Hematopoietic multipotent progenitor cell treated with erythropoietin and hydrocortisone succinate and interleukin-3 and kit ligand, for 8 days (in vitro differentiated cells): Measurements from ENCODE around the gene ABCB6.

ENCODE experiments used
- DNase-seq: peaks from one replicate; pipeline ENCODE4 v3.0.0-alpha.2; 2015

ABCB6 gene

DNA sequence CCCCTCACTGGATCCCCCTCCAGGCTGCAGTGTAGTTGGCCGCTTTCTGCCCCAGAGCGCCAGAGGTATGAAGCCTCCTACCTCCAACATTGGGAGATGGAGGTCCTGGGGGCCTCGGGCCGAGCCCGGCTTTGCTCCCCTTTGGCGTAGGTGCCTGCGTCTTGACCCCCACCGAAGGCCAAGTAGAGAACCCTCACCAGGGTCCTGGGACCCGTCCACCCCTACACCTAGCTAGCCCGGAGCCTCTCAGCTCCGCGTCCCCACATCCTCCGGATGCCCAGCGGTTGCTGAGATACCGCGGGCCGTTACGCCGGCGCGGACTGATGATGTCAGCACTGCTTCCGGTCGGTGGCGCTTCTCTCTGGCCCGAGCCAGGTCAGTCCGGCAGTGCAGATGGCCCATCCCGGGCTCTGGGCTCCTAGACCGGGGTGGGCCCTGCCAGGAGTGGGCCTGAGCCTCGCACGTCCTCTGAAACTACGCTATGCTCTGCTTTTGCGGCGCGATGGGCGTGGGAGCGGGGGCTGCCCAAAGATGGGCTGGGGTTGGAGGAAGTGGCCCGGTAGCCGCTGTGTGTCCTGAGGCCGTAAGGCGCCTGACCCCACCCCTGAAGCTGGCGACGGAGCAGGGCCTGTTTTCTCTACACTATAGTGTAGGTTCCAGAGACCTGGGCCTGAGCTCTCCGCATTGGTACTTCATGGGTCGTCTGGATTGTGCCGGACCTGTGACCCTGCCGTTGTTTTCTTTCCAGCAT lies 26.6 kb upstream of the ABCB6 start, which contains the start of the genes GLB1L and STK16:
Gene GLB1L, minus strand, starts transcription at position 297 of the 751 bp plus-strand sequence. CDS start 1,871 bp downstream, outside the sequence.
Gene STK16, plus strand, starts transcription at position 332 of the 751 bp plus-strand sequence. CDS start 521 bp downstream, outside the sequence.
- peak; percentile 89 for DNase-seq

DNA sequence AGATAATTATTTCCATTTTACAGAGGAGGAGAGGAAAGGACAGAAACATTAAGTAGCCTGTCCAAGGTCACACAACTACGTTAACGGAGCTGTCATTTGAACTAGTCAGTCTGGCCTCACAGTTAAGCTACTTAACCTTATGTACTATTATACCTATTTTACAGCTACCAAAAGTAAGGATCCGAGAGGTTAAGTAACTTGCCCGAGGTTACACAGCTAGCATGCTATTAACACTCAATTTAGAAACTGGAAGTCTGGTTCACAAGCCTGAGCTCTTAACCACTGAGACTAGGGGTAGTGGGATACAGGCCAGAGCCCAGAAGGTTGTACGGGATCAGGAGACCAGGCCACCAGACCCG lies 26.0 kb upstream of the ABCB6 start:
- DNase-seq, result no peak

DNA sequence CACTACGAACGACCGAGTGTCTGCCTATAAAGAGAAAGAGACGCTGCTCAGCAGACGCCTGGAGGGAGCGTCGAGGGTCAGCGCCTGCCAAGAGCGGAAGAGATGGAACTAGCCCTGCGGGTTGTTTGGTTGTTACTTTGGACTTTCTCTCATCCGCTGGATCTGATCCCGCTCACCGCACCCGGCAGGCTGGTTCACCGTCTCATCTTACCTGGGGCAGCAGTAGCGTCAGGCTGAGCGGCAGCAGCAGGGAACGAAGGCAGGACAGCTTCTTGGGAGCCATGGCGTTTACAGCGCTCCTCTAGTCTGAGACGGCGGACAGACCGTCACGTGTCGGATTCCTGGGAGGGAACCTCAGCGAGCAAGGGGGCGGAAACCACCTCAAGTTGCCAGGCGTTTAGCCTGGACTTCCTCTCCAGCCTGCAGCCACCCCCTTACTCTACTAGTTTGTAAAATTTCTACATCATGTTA lies 24.6 kb upstream of the ABCB6 start:
- DNase-seq, result peak; percentile 21

DNA sequence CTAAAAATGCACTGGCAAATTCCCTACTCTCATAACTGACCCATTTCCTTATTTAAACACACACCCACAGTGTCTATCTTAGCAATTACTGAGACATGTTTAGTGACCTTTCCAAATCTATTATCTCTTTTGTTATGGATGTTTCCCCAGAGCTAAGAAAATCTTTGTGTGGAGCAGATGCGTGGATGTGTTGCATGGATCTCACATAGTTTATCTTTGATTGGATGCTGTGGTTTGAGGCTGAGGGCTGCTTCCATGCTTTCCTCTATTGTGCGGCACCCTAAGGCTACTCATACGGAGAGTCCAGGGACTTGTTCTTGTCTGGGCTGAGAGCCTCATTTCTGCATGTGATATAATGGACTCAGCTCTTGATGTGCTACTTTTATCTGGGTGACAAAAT lies 15.6 kb upstream of the ABCB6 start:
- DNase-seq, result no peak

DNA sequence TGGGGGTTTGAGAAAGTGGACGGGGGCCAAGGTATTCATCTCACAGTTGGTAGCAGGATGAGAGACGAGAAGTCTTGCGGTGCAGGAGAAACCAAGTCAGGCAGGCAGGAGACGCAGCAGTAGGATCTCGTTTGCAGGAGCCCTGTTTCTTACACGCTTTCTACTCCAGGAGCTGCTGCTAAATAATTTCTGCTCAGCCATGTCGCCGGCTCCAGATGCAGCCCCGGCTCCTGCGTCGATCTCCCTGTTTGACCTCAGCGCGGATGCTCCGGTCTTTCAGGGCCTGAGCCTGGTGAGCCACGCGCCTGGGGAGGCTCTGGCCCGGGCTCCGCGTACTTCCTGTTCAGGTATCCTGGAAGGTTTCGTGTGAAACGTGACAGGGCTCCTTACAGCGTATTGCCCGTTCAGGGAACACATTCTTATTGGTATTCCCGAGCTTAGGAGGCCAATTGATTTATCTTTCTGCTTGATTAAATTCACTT lies 11.3 kb upstream of the ABCB6 start:
- peak; percentile 53 for DNase-seq

DNA sequence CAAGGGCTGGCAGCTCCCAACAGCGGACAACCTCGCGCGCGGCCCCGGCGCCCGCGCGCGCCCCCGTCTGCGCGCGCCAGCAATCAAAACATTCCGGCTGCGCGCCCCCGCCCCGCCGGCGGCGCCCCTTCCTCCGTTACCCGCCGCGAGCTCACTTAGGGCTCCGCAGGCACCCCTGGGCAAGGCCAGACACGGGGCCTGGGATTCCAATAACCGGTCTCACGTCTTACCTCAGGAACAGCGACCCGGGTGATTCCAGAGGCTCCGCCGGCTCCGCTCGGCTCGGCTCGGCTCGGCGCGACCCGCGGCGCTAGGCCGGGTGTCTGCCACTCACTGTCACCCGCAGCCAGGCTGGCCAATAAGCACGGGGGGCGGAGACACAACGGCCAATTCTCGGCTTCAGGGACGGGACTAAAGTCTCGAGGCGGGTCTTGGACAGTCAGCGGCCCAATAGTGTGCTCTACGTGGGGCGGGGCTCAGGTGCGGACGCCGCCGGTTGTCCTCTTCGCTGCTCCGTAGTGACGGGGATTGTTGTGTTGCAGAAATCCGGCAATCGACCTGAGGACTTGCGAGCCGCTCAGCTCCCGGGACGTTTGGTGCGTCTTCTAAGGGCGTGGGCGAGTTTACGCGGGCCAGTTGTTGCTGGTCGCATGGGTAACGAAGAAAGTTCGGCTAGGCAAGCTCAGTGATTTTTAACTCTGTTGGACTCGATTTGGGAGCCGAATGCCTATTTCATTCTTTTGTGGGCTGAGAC lies 10.7 kb upstream of the ABCB6 start, which contains the start of the genes ANKZF1 and ATG9A:
Gene ANKZF1, plus strand, starts transcription at position 502 of the 754 bp plus-strand sequence. CDS start 452 bp downstream, outside the sequence.
Gene ATG9A, minus strand, starts transcription at position 332 of the 754 bp plus-strand sequence. CDS start 1,612 bp downstream, outside the sequence.
- peak; percentile 100 for DNase-seq

DNA sequence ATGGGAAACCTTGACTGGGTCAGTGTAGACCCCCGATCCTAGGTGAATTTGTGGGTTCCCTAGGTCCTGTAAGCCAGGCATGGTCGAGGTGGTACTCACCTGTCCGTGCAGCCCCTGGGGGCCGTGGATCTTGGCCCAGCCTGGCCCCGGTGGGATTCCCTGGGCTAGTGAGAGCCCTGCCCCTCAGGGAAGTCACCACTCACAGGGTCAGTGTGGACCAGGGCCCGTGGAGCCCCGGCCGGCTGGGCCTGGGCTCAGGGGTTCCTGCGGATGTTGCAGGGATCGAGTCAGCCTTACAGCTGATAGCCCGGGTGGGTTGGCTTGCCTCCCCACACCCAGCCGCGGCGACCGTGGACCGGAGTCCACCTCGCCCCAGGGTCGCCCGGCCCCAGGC lies 10.2 kb upstream of the ABCB6 start:
- DNase-seq, result no peak

DNA sequence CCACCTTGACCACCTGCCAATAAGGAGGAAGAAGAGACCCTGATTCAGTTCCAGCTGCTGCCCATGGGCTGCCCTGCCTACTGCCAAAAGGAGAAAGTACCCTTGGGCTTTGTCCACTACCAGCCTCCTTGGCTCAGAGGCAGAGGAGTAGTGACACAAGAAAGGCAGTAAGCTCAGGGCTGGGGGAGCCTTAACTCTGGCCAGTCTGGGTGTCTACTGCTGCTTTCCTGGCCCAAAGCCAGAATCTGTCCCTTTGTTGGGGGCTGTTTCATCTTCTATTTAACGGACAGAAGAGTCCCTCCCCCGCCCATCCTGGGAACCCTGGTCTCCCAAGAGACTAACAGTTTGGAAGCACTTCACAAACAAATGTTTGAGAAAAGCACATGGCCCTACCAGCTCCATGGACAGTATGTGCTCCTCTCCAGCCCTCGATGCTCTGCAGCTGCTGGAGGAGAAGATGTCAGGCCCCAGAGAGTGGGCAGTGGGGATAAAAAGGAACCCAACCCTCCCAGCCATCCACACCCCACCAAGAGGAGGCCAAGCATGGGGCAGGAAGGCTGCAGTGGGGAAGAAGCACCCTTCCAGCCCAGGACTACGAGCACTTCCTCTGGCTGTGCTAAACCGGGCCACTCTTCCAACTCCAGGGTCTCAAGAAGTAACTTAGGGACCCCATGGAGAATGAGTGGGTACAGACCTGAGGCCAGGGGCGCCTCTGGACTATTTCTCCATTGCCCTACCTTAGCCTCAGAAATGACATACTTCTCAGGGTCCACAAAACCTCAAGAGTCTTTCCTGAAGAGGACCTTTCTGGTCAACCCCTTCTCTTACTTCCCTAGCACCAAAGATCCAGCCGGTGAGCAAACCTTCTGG lies 9.5 kb upstream of the ABCB6 start:
- no peak for DNase-seq

DNA sequence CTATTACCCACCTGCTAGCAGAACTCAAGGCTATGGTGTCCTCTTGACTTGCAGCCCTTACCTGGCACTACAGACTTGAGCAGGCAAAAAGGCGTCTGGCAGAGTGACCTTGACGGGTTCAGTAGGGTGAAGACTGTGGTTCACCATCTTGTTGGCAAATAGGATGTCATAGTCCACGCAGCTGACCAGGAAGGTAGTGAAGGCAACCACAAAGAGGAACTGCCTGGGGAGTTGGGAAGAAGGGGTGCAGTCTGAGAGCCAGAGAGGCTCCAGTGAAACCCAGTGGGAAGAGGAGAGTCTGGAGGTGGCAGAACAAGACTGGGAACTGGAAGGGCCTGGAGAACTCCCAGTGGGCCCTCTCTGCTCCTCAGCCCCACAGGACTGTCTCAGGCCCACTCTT lies 6.6 kb upstream of the ABCB6 start:
- no peak for DNase-seq

DNA sequence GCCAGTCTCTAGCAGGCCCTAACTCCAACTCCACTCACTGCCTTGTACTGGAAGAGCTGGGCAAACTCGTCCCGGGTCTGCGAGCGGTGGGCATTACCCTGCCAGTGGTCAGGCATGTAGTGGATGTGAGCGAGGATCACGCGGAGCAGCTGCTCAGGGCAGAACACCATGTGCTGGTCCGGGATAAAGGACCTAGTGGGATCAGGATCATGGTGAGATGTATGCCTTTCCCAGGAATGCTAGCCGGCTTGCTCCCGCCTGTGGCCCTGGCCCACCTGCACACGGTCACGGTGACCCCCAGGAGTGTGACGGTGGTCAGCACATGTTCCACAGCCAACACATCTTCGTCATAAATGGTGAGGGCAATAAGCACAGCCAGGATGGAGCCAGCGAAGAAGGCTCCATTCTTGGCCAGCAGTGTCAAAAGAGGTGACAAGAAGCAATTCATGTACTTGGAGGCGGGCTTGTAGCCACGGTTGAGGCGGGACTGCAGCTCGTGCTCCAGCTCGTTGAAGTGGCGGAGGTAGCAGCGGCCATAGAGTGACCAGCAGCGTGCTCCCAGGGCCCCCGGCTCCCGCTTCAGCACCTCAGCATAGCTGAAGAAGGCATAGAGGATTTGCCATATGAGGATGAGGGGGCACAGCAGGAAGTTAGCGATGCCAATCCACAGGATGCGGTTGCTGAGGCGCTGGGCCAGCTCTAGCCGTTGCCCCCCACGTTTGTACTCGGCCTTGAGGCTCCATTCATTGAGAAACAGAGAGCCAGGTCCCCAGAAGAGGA lies 5.3 kb upstream of the ABCB6 start:
- no peak for DNase-seq

DNA sequence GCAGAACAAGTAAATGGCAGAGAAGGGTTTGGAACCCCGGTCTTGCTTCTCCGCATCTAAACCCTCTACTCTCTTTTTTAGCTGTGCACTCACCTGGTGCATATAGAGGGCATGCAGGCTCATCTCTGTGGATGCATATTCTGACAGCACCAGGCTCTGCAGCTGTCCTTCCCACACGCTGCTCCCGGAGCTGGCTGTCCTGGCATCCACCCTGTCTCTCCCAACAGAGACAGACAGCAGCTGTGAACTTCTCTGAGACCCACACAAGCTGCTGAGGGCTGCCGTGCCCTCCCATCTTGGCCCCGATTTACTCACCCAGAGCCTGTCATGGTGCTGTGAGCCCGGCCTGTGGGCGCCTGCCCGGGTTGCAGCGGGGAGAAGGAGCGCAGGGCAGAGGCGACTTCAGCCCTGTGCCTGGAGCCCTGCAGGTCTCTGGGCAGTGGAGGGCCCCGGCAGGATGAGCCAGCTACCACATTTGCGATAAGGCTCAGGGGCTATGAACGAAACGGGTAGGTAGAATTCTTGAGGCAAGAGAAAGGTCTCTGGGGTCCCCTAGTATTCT lies 3.3 kb upstream of the ABCB6 start:
- DNase-seq, result no peak

DNA sequence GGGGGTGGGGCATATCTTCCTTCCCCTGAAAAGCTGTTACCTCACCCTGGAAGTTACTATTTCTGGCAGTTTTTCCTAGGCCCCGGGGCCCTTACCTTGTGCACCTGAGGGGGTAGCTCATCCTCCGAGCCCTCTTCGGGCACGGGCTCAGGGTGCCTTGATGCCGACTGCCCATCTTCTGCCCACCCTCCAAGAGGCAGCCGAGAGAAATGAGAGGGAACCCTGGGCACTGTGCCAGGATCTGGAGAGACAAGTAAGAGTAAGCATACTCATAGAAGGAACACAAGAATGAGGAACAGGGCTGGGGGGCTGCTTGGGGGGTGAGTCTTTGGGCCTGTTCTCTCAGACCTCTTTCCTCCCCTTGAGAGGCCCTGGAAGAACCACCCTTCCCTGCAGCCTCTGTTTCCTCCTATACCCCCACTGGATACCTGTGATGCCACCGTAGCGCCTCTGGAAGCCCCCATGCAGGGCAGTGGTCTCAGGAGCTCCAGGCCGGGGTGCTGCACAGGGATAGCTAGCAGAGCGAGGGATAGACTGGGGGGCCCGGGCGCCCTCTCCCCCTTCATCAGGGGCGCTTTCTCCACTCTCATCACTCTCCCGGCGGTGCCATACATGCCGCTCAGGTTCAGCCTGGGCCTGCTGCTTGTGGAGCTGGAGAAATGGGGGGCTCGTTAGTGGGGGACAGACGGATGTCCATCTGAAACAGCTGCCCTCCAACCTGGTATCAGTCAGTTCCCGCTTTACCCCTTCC lies 2.1 kb upstream of the ABCB6 start:
- DNase-seq, result peak; percentile 39

DNA sequence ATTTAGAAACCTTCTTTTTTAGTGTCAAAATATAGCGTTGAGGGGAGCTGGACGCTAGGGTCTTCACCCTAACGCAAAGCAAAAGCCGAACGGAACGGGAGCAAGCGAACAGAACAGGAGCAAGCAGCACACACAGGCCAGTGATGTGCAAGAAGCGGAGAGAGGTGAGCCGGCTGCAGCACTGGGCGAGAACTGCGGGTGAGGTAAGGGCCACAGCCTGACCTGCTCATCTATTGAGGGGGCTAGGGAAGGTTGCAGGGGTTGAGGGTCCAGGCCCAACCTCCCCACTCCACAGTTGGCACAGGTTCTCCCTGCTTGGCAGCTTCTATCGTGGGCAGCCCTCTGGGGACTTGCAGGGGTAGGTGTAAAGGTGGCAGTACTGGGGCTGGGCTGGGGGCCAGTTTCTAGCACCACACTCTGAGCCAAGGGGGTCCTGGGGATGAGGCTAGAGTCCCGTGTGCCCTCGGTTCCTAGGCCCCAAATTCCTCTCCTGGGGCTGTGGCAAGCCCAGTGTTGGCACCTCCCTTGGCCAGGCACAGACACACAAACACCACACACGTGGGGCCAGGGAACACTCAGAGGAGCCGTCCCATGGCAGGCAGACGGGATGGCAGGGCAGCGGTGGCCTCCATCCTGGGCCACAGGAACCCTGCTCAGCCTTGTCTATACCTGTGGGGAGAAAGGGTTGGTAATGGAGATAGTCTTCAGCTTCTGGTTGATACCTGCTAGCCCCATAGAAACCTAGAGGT lies 1.2 kb upstream of the ABCB6 start:
- DNase-seq, result no peak

DNA sequence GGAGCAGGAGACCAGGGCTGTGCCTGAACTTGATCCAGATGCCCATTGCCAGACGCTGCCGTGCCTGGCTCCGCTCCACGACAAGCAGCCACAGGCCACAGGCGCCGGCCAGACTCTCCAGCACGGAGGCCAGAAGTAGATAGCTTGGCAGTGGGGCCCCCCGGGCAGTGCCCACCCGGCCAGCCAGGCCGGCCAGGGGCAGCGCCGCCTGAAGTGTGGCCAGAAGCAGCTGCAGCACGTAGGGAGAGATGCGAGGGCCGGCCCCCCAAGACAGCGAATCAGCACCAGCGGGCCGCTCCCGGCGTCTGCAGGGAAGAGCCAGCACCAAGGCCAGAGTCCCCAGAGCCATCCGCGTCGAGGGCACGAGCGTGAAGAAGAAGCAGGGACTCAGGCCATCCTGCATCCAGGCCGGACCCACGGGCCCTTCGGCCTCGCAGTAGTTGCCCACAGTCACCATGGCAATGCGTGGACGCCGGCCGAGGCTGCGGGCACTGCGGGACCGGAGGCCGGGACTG lies 484 bp downstream of the ABCB6 start:
- DNase-seq, result peak; percentile 69

DNA sequence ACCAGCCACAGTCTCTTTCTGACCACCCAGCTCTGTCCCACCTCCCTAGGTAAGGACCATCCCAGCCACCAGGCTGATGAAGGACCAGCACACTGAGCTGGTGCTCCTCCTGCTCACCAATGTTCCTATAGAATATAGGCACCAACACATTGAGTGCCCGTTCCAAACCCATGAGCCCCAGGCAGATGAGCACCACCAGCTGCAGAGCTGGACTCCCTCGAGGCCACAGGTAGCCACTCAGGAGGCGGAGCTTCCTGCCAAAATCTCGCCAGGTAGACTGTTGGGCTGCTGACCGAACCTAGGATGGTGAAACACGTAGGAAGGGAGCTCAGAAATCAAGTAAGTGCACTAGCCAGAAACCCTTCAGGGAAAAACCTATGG lies 2.2 kb downstream of the ABCB6 start:
- DNase-seq, result no peak

DNA sequence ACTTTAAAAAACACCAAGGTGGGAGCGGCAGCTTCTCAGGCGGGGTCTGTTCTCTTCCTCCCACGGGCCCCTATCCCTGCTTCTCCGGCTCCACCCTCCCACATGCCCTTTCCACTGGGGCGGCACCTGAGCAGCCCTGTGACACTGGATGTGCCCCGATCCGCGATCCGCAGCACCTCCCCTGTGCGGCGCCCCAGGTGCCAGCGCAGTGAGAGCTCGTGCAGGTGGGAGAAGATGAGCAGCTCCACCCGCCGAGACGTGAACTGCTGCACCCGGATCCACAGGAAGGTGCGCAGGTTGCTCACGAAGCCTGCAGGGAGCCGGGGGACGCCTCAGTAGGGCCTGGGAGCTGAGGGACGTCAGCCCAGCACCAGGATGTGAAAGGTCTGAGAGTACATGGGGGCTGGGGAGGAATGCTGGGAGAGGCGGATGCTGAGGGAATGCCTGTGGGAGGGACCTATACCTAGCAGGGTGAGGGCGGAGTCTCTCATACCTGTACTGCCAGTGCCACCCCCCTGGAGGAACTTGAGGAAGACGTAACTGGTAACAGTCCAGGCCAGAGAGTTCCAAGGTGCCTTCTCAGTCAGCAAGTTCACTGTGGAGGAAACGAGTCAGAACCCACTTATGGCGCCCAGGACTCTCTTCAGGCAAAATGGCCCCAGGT lies 2.8 kb downstream of the ABCB6 start:
- DNase-seq, result no peak

DNA sequence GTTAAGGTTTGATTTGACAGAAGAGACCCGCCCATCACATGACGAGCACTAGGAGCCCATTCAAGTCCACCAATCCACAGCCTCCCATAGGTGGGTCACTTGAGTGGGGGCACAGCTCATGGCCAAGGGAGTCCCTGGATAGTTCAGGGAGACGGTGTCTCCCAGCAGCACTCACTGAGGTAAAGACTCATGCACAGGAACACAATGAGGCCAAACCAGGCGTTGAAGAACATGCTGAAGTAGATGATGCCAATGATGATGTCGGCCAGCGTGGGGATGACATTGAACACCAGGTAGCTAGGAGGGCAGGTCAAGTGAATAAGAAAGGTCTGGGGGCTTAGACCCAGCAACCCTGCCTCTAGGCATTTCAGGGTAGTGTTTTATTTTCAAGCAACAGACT lies 4.0 kb downstream of the ABCB6 start:
- no peak for DNase-seq

DNA sequence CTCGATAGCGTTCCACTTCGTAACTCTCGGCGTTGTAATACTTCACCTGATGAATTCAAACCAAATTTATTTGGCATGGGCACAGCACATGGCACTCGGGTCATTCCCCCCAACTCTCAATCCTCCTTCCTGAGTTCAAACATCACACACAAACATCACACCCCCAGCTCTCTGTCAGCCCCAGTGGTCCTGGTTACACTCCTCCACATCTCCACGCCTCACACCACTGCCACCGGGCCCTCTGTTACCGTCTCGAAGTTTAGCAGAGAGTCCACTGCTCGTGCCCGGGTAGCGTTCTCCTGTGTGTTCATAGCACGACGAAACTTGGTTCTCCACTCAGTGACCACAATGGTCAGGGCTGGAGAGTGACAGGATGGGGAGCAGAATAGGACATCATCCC lies 4.6 kb downstream of the ABCB6 start:
- no peak for DNase-seq

DNA sequence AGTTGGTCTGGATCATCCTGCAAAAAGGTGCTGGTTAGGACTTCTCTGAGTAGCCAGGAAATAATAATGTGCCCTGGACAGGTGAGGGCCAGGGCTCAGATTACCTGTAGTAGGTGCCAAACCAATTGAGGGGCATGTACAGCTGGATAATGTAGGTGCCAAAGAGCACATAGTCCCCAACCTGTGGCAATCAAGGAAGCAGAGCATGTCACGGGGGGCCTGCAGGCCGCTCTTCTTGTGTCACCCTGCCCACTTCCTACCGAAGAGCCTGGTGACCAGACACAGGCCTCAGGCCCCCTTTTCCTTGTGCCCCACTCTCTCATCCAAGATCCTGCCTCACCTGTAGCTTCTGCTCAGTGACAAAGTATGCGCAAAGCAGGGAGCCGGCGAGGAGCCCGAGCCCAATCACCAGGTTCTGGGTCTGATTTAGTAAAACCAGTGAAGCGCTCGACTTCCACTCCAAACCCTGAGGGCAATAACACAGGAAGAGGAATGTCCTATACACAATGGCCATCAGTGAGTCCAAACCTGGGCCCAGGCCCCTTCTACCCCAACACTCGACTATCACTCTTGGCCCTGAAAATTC lies 5.2 kb downstream of the ABCB6 start:
- no peak for DNase-seq
